DOHH2 (cell line): ENCODE measurements around the gene GPR143.

Source experiments
- CTCF ChIP-seq: fragments of 200-600 bp; sonication (generic); IDR thresholded peaks from one replicate; pipeline ENCODE4 v1.5.1; 2014; ENCODE audit warnings: antibody characterized with exemption, mild to moderate bottlenecking, low read depth, low read length; ENCODE audit not compliant: poor library complexity, severe bottlenecking
- EZH2phosphoT487 ChIP-seq: fragments of 200-600 bp; sonication (generic); IDR thresholded peaks from 2 replicates; pipeline ENCODE4 v1.6.1; 2017; ENCODE audit warnings: borderline replicate concordance, mild to moderate bottlenecking, antibody characterized with exemption, low read length, moderate library complexity, mixed read lengths

- TF ChIP-seq CTCF (no peak), EZH2phosphoT487 (no peak)
Observed at GRCh38 chrX:9767375-9767774, 1.7 kb upstream of the GPR143 start.
